ENCODE data around the gene CNOT3.

DNA sequence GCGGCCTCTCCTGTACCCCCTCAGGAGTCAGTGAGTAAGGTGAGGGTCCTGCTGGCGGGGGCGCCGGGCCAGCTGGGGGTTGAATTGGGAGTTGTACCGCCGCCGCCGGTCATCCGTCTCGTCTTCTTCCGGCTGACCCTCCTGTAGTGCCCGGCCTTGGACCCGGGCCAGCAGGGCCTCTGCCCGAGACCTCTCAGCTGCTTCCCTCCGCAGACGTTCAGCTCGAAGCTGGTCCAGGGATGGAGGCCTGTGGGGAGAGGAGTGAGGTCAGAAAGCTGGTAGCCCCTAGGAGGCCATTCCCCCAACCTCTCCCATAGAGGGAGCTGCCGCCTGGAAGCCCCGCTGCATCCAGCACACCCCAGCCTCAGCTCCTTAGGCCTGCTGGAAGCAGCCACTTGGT, 18.1 kb downstream of the CNOT3 start:
- TF ChIP-seq EP300 (IDR thresholded peaks at IDR 0.05) (no peak), POLR2A (IDR thresholded peaks at IDR 0.05) (no peak)
- TF ChIP-seq, protein P1, sequence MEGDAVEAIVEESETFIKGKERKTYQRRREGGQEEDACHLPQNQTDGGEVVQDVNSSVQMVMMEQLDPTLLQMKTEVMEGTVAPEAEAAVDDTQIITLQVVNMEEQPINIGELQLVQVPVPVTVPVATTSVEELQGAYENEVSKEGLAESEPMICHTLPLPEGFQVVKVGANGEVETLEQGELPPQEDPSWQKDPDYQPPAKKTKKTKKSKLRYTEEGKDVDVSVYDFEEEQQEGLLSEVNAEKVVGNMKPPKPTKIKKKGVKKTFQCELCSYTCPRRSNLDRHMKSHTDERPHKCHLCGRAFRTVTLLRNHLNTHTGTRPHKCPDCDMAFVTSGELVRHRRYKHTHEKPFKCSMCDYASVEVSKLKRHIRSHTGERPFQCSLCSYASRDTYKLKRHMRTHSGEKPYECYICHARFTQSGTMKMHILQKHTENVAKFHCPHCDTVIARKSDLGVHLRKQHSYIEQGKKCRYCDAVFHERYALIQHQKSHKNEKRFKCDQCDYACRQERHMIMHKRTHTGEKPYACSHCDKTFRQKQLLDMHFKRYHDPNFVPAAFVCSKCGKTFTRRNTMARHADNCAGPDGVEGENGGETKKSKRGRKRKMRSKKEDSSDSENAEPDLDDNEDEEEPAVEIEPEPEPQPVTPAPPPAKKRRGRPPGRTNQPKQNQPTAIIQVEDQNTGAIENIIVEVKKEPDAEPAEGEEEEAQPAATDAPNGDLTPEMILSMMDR (IDR thresholded peaks at IDR 0.05): no peak
